DOHH2 (cell line): ENCODE results near the gene PPP2R2C.

Experiments
- H3F3A ChIP-seq: fragments of 200-600 bp; sonication (generic), shearing (Covaris generic); 2 replicates; pipeline ENCODE4 v1.6.0; 2016; ENCODE audit warnings: antibody characterized with exemption, mild to moderate bottlenecking; ENCODE audit not compliant: control insufficient read depth, insufficient read depth
- H3K27ac ChIP-seq: fragments of 200-600 bp; sonication (generic); 2 replicates; pipeline ENCODE4 v1.5.1; 2014; ENCODE audit warnings: low read depth, mild to moderate bottlenecking, low read length, moderate library complexity
- H3K27me3 ChIP-seq: fragments of 200-600 bp; sonication (generic); 2 replicates; pipeline ENCODE4 v1.6.1; 2014; ENCODE audit warnings: mild to moderate bottlenecking, low read length, mixed read lengths; ENCODE audit not compliant: control insufficient read depth
- H3K36me3 ChIP-seq: fragments of 200-600 bp; sonication (generic); 2 replicates; pipeline ENCODE4 v1.6.1; 2014; ENCODE audit warnings: mild to moderate bottlenecking, low read length, moderate library complexity, mixed read lengths; ENCODE audit not compliant: control insufficient read depth
- H3K4me1 ChIP-seq: fragments of 200-600 bp; sonication (generic); 2 replicates; pipeline ENCODE4 v1.6.1; 2014; ENCODE audit warnings: mild to moderate bottlenecking, low read length, mixed read lengths; ENCODE audit not compliant: control insufficient read depth
- H3K4me2 ChIP-seq: fragments of 200-600 bp; sonication (generic); 2 replicates; pipeline ENCODE4 v1.6.0; 2014; ENCODE audit warnings: mild to moderate bottlenecking, low read length, moderate library complexity
- H3K4me3 ChIP-seq: fragments of 200-600 bp; sonication (generic); 2 replicates; pipeline ENCODE4 v1.5.1; 2014; ENCODE audit warnings: mild to moderate bottlenecking, low read length, mixed read lengths
- H3K79me2 ChIP-seq: fragments of 200-600 bp; sonication (generic); 2 replicates; pipeline ENCODE4 v1.6.1; 2014; ENCODE audit warnings: mild to moderate bottlenecking, low read length, mixed read lengths; ENCODE audit not compliant: control insufficient read depth
- H3K9me2 ChIP-seq: fragments of 200-600 bp; sonication (generic); replicated peaks from 2 replicates; pipeline ENCODE4 v1.6.1; 2014; ENCODE audit warnings: mild to moderate bottlenecking, low read length, mixed read lengths; ENCODE audit not compliant: control insufficient read depth
- H3K9me3 ChIP-seq: fragments of 200-600 bp; sonication (generic); 2 replicates; pipeline ENCODE4 v1.6.1; 2014; ENCODE audit warnings: antibody characterized with exemption, low read length, mixed read lengths; ENCODE audit not compliant: control insufficient read depth, insufficient read depth
- H4K20me1 ChIP-seq: fragments of 200-600 bp; sonication (generic); 2 replicates; pipeline ENCODE4 v1.6.0; 2014; ENCODE audit warnings: low read depth, mild to moderate bottlenecking, antibody characterized with exemption, low read length, moderate library complexity; ENCODE audit not compliant: control insufficient read depth, insufficient read depth
- EZH2phosphoT487 ChIP-seq: fragments of 200-600 bp; sonication (generic); IDR thresholded peaks from 2 replicates; pipeline ENCODE4 v1.6.1; 2017; ENCODE audit warnings: borderline replicate concordance, mild to moderate bottlenecking, antibody characterized with exemption, low read length, moderate library complexity, mixed read lengths
- TF ChIP-seq, protein P1 (sequence below): fragments of 200-600 bp; sonication (generic); IDR thresholded peaks from one replicate; pipeline ENCODE4 v1.5.1; 2014; ENCODE audit warnings: antibody characterized with exemption, mild to moderate bottlenecking, low read depth, low read length; ENCODE audit not compliant: poor library complexity, severe bottlenecking

Gene PPP2R2C

DNA sequence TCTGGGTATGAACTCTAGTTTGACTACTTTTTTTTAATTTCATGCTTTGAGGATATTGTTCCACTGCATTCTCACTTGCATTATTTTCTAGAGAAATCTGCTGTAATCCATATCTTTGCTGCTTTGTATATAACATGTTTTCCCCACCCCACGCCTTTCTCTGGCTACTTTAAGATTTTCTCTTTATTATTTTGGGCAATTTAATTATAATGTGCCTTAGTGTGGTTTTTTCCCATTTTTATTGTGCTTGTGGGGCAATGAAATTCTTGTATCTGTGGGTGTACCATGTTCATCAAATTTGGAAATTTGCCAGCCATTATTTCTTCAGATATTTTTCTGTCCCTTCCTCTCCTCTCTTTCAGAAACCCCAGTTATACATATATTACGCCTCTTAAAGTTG is 15.1 kb upstream of the PPP2R2C start:
- no peak overlapping the region for H3K4me3 ChIP-seq
- no peak overlapping the region for H3K4me2 ChIP-seq
- H3K9me3 ChIP-seq, result no peaks in the 10 kb centered on the region; the same call in 1 of the 2 replicates
- H3K27ac ChIP-seq, result no peak overlapping the region
- no peaks in the 10 kb centered on the region for H3K4me1 ChIP-seq
- no peaks in the 10 kb centered on the region for H3F3A ChIP-seq
- no peaks in the 10 kb centered on the region for H4K20me1 ChIP-seq
- H3K27me3 ChIP-seq, result peaks cover 15% of the 10 kb centered on the region
- no peaks in the 10 kb centered on the region for H3K36me3 ChIP-seq
- TF ChIP-seq EZH2phosphoT487, result no peak
- TF ChIP-seq, protein P1, sequence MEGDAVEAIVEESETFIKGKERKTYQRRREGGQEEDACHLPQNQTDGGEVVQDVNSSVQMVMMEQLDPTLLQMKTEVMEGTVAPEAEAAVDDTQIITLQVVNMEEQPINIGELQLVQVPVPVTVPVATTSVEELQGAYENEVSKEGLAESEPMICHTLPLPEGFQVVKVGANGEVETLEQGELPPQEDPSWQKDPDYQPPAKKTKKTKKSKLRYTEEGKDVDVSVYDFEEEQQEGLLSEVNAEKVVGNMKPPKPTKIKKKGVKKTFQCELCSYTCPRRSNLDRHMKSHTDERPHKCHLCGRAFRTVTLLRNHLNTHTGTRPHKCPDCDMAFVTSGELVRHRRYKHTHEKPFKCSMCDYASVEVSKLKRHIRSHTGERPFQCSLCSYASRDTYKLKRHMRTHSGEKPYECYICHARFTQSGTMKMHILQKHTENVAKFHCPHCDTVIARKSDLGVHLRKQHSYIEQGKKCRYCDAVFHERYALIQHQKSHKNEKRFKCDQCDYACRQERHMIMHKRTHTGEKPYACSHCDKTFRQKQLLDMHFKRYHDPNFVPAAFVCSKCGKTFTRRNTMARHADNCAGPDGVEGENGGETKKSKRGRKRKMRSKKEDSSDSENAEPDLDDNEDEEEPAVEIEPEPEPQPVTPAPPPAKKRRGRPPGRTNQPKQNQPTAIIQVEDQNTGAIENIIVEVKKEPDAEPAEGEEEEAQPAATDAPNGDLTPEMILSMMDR, result no peak
- H3K79me2 ChIP-seq, result no peaks in the 10 kb centered on the region
- H3K9me2 ChIP-seq, result no peaks in the 10 kb centered on the region

DNA sequence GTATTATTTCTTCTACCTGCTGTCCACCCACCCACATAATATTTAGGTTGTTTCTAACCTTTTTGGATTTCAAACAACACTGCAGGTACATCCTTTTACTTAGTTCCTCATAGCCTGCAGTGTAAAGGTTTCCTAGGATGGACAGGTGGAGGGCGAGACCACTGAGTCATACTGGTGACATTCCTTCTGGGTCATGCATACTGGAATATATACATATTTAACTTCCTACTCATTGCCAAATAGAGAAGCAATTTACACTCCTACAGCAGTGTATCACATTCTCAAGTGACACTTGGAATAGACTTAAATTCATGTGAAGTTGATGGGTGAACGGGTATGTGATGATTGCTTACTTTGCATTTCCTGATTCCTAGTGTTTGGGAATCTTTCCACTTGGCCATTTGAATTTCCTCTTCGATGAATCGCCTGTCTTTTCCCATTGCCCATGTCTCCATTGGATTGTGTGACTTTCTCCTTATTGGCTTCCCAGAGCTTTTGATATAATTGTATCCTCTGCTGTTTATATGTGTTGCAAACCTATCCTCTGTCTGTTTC is 8.2 kb upstream of the PPP2R2C start:
- H3K27ac ChIP-seq, result no peak overlapping the region
- H3K79me2 ChIP-seq, result no peaks in the 10 kb centered on the region
- H3K4me2 ChIP-seq, result no peak overlapping the region
- no peaks in the 10 kb centered on the region for H4K20me1 ChIP-seq
- H3K36me3 ChIP-seq, result no peaks in the 10 kb centered on the region
- no peaks in the 10 kb centered on the region for H3F3A ChIP-seq
- H3K4me3 ChIP-seq, result no peak overlapping the region
- no peaks in the 10 kb centered on the region for H3K9me3 ChIP-seq
- H3K4me1 ChIP-seq, result no peaks in the 10 kb centered on the region
- peaks cover 4% of the 10 kb centered on the region; the same call in 1 of the 2 replicates for H3K27me3 ChIP-seq
- TF ChIP-seq EZH2phosphoT487, result no peak
- TF ChIP-seq, protein P1, result no peak
- H3K9me2 ChIP-seq, result no peaks in the 10 kb centered on the region

DNA sequence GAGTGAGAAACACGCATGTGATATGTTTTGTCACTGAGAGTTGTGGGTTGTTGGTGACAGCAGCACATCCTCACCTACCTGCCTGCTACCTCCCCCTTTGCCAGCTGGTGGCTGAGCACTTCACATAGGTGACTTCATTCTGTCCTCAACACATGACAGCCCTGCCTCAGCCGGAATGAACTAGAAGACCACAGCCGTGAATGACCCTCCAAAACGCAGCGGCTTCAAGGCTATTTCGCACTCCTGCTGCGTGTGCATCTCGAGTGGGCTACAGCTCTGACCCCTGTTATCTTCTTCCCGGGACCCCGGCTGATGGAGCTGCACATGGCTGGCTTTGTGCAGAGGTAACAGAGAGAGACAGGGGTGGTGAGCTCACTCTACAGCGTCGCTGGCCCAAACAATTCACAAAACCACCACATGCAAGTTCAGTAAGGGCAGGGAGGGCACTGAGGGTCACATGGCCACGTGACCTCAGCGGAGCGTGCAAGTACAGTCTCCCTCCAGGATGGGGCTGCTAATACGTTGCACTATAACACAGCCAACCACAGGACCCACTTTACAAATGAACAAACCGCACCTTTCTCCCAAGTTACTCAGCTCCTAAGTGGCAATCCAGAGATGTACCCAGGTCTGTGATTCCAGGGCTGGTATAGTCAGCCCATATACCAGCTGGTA is 6.3 kb upstream of the PPP2R2C start:
- no peak overlapping the region for H3K4me2 ChIP-seq
- H3K9me2 ChIP-seq, result no peaks in the 10 kb centered on the region
- no peaks in the 10 kb centered on the region for H3K36me3 ChIP-seq
- no peak overlapping the region for H3K4me3 ChIP-seq
- no peaks in the 10 kb centered on the region for H3K79me2 ChIP-seq
- H4K20me1 ChIP-seq, result no peaks in the 10 kb centered on the region
- TF ChIP-seq, protein P1, result no peak
- no peak for TF ChIP-seq EZH2phosphoT487
- H3K4me1 ChIP-seq, result no peaks in the 10 kb centered on the region
- no peaks in the 10 kb centered on the region for H3F3A ChIP-seq
- H3K27ac ChIP-seq, result no peak overlapping the region
- H3K9me3 ChIP-seq, result no peaks in the 10 kb centered on the region
- no peaks in the 10 kb centered on the region for H3K27me3 ChIP-seq
